Measurements from ENCODE around the gene RFC3. TPM values are rescaled to one million over a fixed set of nuclear protein-coding genes. Genes with fewer than 3 reads are reported as not detected.

The RFC3 gene
- total RNA-seq, 1 experiment from 2014 or later: 19.0 TPM

DNA sequence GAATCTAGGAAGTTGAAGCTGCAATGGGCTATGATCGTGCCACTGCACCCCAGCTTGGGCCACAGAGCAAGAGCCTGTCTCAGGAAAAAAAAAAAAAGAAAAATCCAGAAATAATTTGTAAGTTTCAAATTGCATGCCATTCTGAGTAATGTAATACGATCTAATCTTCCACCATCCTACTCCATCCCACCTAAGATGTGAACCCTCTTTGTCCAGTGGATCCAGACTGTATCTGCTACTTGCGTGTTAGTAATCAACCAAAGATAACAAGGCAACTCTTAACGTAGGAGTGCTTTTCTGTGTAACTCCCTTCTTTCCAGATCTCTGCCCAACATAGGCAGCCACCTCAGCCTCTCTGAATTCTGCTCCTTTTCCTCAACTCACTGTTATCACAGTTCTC lies 24.3 kb downstream of the RFC3 start:
- no peak for TF ChIP-seq REST (IDR thresholded peaks at IDR 0.05; ENCODE audit: insufficient read depth in 1 of 2, low read depth in 2 of 2, low read length in 1 of 2)
- DNase-seq (ENCODE audit: low read depth, low spot score) (no peak), ATAC-seq (no peak)
- BruUV-seq (replicated peaks): no TSS peak
- POLR2A ChIA-PET: no interaction called here
- intact Hi-C loops (cut with micrococcal nuclease; ENCODE audit: unreplicated experiment) (no loop called here), in situ Hi-C loops (cut with HindIII; ENCODE audit: low pct_unique_long_range_greater_than_20kb, low sequenced_read_pairs) (no loop called here)
- CTCF ChIA-PET: no interaction called here
- H3K4me3 ChIP-seq (ENCODE audit: low read depth in 2 of 2, low read length in 2 of 2): no peak overlapping the region
- H3K4me1 ChIP-seq (ENCODE audit: control insufficient read depth, insufficient read depth, low read length): no peaks in the 10 kb centered on the region
- H3K27me3 ChIP-seq (ENCODE audit: control insufficient read depth, insufficient read depth, low read length): no peaks in the 10 kb centered on the region
- H3K9me3 ChIP-seq (ENCODE audit: control insufficient read depth, insufficient read depth, low read depth, low read length): no peaks in the 10 kb centered on the region
- H3K27ac ChIP-seq (ENCODE audit: low read length): no peak overlapping the region
- H3K36me3 ChIP-seq (ENCODE audit: control insufficient read depth, insufficient read depth, low read length): no peaks in the 10 kb centered on the region

DNA sequence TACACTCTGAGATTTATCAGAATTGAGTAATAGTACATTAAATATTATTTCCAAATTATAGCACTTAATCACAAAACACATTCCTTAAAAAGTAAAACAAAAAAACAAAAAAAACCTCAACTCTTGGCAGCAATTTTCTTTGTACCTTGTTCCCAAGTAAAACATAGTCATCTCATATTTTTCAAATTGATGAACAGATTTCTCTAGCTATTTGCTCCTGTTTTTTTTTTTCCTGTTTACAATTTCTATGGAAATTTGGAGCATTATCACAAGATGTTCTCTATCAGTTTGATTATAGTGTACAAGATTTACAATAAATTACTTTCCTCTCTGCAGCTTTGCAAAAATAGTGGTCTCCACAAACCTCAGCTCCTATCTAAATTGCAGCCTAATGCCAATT lies 25.0 kb downstream of the RFC3 start:
- Histone ChIP-seq H3K4me1 (ENCODE audit: control insufficient read depth, insufficient read depth, low read length) (no peaks in the 10 kb centered on the region), H3K9me3 (ENCODE audit: control insufficient read depth, insufficient read depth, low read depth, low read length) (no peaks in the 10 kb centered on the region), H3K36me3 (ENCODE audit: control insufficient read depth, insufficient read depth, low read length) (no peaks in the 10 kb centered on the region), H3K27ac (ENCODE audit: low read length) (no peak overlapping the region), H3K4me3 (ENCODE audit: low read depth in 2 of 2, low read length in 2 of 2) (no peak overlapping the region), H3K27me3 (ENCODE audit: control insufficient read depth, insufficient read depth, low read length) (no peaks in the 10 kb centered on the region)
- CTCF ChIA-PET: no interaction called here
- no peak for TF ChIP-seq POLR2AphosphoS5 (IDR thresholded peaks at IDR 0.05; ENCODE audit: low read depth, low read length)
- no peak for TF ChIP-seq SIN3A (IDR thresholded peaks at IDR 0.05; ENCODE audit: borderline replicate concordance, insufficient read depth, low read depth, low read length)
- intact Hi-C loops (cut with micrococcal nuclease; ENCODE audit: unreplicated experiment) (no loop called here), in situ Hi-C loops (cut with HindIII; ENCODE audit: low pct_unique_long_range_greater_than_20kb, low sequenced_read_pairs) (no loop called here)
- BruUV-seq (replicated peaks): no TSS peak
- DNase-seq (ENCODE audit: low read depth, low spot score) (no peak), ATAC-seq (no peak)
- POLR2A ChIA-PET: no interaction called here

- BruUV-seq (replicated peaks): no TSS peak
- no peak for ATAC-seq
These were observed 27.8 kb downstream of the RFC3 start for GRCh38 chr13:33845572-33846302.

More at GRCh38 chr13:33845572-33846302, 27.8 kb downstream of the RFC3 start:
- TF ChIP-seq POLR2AphosphoS5 (IDR thresholded peaks at IDR 0.05; ENCODE audit: low read depth, low read length) (no peak), CTCF (IDR thresholded peaks at IDR 0.05) (no peak), TCF7L2 (IDR thresholded peaks at IDR 0.05; ENCODE audit: low read depth, low read length) (no peak), REST (IDR thresholded peaks at IDR 0.05; ENCODE audit: insufficient read depth in 1 of 2, low read depth in 2 of 2, low read length in 1 of 2) (no peak), SIN3A (IDR thresholded peaks at IDR 0.05; ENCODE audit: borderline replicate concordance, insufficient read depth, low read depth, low read length) (no peak)
- Histone ChIP-seq H3K36me3 (ENCODE audit: control insufficient read depth, insufficient read depth, low read length) (no peaks in the 10 kb centered on the region), H3K9me3 (ENCODE audit: control insufficient read depth, insufficient read depth, low read depth, low read length) (no peaks in the 10 kb centered on the region), H3K27me3 (ENCODE audit: control insufficient read depth, insufficient read depth, low read length) (no peaks in the 10 kb centered on the region), H3K4me3 (ENCODE audit: low read depth in 2 of 2, low read length in 2 of 2) (no peak overlapping the region), H3K4me1 (ENCODE audit: control insufficient read depth, insufficient read depth, low read length) (no peaks in the 10 kb centered on the region), H3K27ac (ENCODE audit: low read length) (no peak overlapping the region)
- intact Hi-C loops (cut with micrococcal nuclease; ENCODE audit: unreplicated experiment): no loop called here
- CTCF ChIA-PET: no interaction called here
- POLR2A ChIA-PET: no interaction called here
- in situ Hi-C loops (cut with HindIII; ENCODE audit: low pct_unique_long_range_greater_than_20kb, low sequenced_read_pairs): no loop called here
- no peak for DNase-seq (ENCODE audit: low read depth, low spot score)

Measured in Panc1 (cell line).